Hypothalamus (tissue), 51 donors: Measurements from ENCODE around the gene EXOC6B.
A peak's percentile ranks its signal among the peaks of the same experiment; 100 is the strongest.

Experiments used
- DNase-seq, 51 donors: peaks; one replicate each; lab custom pipeline; 2025; lab: John Stamatoyannopoulos, UW

EXOC6B gene

GRCh38 chr2:72316774-72317173 is 509.1 kb downstream of the EXOC6B start:
- no peak for DNase-seq

DNA sequence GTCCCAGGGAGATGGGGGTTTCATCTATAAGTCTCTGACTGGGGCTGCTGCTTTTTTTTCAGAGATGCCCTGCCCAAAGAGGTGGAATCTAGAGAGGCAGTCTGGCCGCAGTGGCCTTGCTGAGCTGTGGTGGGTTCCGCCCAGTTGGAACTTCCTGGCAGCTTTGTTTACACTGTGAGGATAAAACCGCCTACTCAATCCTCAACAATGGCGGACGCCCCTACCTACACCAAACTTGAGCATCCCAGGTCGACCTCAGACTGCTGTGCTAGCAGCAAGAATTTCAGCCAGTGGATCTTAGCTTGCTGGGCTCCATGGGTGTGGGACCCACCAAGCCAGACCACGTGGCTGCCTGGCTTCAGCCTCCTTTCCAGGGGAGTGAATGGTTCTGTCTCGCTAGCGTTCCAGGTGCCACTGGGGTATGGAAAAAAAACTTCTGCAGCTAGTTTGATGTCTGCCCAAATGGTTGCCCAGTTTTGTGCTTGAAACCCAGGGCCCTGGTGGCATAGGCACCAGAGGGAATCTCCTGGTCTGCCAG is 525.6 kb downstream of the EXOC6B start:
- DNase-seq: no peak

GRCh38 chr2:72293620-72294019 is 532.2 kb downstream of the EXOC6B start:
- no peak for DNase-seq

- DNase-seq: no peak
Observed at GRCh38 chr2:72292433-72292832, 533.4 kb downstream of the EXOC6B start.

DNA sequence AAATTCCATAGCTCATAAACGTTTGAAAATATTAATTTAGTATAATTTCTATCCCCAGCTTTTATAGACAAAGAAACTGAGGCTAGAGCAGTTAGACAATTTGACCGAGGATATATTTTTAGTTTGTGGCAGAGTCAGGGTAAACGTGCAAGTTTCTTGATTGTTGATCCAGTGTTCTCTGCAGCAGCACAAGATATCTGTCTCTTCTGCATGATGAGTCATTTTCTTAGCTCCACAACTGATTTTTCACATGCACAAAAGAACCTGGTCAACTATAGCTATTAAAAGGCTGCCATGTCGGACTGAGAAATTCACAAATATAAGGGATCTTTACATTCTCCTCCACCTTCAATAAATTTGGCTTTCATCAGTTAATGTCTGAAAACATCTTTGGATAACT is 534.8 kb downstream of the EXOC6B start:
- DNase-seq: no peak

GRCh38 chr2:72289736-72290135 is 536.1 kb downstream of the EXOC6B start:
- DNase-seq: no peak

DNA sequence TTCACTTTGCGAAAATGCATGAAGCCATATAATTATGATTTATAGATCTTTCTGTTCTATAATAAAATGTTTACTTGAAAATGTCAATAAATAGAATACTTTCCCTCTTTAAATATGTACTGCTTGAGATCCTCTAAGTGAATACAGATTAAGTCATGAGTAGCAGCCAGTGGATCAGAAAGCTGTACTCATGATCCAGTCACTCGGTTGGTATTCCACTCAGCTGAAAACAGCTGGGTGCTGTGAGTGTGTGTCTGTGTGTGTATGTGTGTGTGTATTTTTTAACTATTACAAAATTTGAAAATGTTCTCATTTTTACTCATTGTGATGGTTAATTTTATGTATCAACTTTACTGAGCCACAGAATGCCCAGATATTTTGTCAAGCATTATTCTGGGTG is 536.5 kb downstream of the EXOC6B start:
- no peak for DNase-seq

- no peak for DNase-seq
Observed at GRCh38 chr2:72278046-72278445, 547.8 kb downstream of the EXOC6B start.

DNA sequence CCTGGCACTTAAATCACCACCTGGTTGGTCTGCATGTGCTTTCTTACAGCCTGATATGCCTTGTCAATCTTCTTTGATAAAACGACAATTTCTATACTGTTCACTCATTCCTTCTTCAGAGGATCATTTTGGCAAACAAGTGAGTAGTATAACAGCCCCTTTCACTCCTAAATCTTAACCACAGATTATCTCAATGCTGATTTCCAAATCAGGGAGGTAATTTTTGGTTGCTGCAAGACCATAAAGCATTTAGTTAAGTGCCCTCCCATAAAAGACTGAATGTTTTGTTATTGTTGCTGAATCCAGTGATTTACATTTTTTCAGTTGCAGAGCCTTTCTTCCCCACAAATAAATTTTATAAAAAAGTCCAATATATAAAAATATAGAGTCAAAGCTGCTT is 549.0 kb downstream of the EXOC6B start:
- DNase-seq: no peak

DNA sequence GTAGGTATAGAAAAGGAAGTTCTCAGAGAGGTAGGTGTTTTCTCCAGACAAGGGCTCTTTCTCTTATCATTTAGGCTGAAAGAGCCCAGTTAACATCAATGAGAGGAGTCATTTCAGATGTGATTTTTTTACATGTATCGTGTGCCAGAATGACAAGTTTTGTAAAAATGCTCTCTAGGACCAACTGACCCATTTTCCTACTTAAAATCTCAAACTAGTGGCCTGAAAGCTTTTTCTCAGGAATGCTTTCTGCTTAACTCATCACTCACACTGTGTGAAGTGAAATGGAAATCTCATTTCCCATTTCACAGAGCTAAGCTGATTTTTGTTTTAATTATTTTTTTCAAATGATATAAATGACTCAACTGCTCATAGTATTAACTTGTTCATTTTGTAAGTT is 549.5 kb downstream of the EXOC6B start:
- DNase-seq: no peak

DNA sequence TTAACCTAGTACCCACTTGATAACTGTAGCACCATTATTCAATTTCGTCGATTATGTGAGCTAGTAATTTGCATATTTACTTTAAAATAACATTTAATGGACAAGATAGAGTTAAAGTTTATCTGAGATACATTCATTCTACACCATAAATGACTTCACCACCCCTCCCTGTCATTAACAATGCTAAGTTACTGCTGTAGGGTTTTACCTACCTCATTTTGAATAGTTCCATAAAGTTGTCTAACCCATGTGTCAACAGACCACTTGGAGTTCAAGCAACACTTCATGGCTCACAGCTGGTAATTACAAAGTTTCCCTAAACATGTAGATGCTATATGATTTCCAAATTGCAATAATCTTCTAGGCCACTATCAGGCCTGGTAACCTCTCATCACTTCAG is 550.7 kb downstream of the EXOC6B start:
- DNase-seq: no peak

DNA sequence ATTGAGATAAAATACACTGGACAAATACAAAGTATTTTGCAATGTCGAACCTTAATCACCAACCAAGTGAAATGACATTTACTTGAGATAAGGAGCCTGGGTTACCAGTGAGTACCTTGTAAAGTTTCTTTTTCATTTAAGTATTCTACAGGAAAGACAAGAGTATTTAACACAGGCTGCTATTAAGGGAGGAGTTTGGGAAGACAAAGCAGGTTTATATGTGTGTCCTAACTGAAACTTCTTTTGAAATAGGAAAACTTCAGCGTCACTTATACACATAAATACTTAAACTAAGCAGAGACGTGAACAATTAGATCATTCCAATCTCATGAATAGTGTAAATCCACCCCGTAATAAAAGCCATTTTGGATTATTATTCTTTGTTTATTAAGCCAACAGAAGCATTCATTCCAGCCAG is 551.4 kb downstream of the EXOC6B start:
- no peak for DNase-seq

DNA sequence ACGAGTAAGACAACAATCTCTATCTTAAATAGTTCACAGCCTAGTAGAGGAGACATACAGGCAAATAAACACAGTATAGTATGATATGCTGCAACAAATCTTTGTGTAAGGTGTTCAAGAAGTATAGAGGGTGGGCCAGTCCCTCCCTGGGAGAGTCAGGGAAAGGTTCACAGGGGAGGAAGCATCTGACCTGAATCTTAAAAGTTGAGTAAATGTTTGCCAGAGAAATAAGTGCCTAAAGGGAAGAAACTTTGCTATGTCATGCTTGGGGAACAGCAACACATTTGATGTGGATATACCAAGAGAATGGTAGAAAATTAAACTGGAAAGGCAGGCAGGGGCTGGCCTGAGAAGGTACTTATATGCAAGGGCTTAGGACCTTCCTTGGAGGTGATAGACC is 552.4 kb downstream of the EXOC6B start:
- DNase-seq: no peak

- DNase-seq: no peak
Observed at GRCh38 chr2:72271766-72272641, 553.8 kb downstream of the EXOC6B start.

- DNase-seq: no peak
Observed at GRCh38 chr2:72271276-72271614, 554.6 kb downstream of the EXOC6B start.

DNA sequence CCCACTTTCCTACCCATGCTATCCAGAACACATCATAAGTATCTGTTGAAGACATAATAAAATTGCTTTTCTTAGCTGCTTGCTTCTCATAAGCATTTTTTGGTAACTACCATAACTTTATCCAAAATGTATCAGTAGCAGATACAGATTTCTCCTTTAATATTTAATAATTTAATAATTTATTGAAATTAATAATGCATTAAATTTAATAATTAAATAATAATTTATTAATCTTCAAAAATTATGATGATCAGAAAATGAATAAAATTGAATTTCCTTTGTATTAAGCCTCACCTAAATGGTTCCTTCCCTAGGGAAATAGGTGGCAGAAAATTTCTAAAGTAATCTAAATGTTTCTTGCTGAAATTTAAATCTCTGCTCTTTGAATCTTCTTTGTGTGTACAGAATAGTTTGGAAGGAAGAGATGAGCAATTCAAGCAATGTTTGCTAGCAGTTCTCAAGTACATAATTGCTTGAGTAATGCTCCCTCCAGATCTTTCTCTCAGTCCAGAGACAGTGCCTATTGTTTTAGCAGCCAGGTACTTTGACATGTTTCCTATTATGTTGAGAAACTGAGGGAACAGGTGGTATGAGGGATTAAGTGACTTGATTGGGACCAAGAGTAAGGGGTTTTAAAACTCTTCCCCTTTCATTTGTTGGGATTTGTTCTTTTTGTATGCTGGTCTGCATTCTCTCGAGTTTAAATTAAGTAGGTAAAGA is 555.1 kb downstream of the EXOC6B start:
- DNase-seq: no peak

DNA sequence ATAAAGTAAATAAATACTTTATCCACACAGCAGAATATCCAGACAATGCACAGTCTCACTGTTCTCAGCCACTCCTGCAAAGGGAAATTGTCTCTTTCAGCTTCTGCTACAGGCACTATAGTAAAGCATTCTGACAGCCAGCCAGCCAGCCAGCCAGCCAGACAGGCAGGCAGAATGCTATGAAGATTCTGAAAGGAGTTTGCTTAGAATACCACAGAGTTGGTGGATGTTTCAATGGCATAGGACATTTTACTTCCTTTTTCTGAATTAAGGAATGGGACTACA is 562.1 kb downstream of the EXOC6B start:
- peak in 14 of 51 donors; percentile 3 to 52 (median 18) for DNase-seq

- DNase-seq: no peak
Observed at GRCh38 chr2:72263043-72263775, 562.6 kb downstream of the EXOC6B start.

GRCh38 chr2:72261076-72261475 is 564.8 kb downstream of the EXOC6B start:
- DNase-seq: no peak

GRCh38 chr2:72255540-72255939 is 570.3 kb downstream of the EXOC6B start:
- DNase-seq: no peak

- no peak for DNase-seq
Observed at GRCh38 chr2:72254831-72255451, 570.9 kb downstream of the EXOC6B start.
